Testis (tissue), 2 donors: ENCODE results near the gene MAGI1.

ENCODE experiments used
- POLR2A ChIP-seq: fragments of 450-650 bp; IDR thresholded peaks from one replicate; pipeline ENCODE4 v1.6.1; 2017; ENCODE audit warnings: antibody characterized with exemption, mild to moderate bottlenecking, moderate library complexity
- TF ChIP-seq, protein P1 (sequence below), 3 experiments: fragments of 450-650 bp in 2 of 3; fragments of 200-600 bp in 1 of 3; sonication (generic) in 1 of 3; IDR thresholded peaks; one replicate each; pipeline ENCODE4 v1.5.1; 2016 to 2019; ENCODE audit warnings: antibody characterized with exemption in 3 of 3, mild to moderate bottlenecking in 2 of 3, moderate library complexity in 1 of 3

DNA sequence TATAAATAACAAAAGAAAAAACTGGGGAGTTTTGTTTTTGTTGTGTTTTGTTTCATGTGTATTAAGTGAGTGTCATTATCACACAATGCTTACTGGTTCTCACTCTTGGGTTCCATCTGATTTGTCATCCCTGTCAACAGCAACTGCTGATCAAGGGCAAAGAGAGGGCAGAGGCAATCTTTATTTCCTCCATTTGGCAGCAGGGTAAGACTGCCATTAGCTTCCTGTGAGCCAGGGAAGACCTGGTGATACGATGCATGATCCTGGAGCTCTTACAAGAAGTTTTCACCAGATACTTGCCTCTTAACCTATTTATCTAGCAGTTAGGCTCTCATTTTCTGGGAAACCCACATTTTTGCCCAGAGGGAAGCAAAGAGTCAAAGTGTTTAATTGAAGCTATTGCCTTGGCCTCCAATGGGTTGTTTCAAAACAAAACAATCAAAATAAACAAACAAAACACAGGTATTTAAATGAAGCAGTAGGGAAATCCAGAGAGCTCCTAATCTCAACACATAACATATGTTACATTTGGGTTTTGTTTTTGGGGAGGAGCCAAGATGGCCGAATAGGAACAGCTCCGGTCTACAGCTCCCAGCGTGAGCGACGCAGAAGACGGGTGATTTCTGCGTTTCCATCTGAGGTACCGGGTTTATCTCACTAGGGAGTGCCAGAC, 529.8 kb downstream of the MAGI1 start:
- TF ChIP-seq, protein P1, sequence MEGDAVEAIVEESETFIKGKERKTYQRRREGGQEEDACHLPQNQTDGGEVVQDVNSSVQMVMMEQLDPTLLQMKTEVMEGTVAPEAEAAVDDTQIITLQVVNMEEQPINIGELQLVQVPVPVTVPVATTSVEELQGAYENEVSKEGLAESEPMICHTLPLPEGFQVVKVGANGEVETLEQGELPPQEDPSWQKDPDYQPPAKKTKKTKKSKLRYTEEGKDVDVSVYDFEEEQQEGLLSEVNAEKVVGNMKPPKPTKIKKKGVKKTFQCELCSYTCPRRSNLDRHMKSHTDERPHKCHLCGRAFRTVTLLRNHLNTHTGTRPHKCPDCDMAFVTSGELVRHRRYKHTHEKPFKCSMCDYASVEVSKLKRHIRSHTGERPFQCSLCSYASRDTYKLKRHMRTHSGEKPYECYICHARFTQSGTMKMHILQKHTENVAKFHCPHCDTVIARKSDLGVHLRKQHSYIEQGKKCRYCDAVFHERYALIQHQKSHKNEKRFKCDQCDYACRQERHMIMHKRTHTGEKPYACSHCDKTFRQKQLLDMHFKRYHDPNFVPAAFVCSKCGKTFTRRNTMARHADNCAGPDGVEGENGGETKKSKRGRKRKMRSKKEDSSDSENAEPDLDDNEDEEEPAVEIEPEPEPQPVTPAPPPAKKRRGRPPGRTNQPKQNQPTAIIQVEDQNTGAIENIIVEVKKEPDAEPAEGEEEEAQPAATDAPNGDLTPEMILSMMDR (IDR thresholded peaks at IDR 0.05) = no peak
- TF ChIP-seq POLR2A = no peak
